ENCODE data around the gene ATAD1.

The ATAD1 gene

DNA sequence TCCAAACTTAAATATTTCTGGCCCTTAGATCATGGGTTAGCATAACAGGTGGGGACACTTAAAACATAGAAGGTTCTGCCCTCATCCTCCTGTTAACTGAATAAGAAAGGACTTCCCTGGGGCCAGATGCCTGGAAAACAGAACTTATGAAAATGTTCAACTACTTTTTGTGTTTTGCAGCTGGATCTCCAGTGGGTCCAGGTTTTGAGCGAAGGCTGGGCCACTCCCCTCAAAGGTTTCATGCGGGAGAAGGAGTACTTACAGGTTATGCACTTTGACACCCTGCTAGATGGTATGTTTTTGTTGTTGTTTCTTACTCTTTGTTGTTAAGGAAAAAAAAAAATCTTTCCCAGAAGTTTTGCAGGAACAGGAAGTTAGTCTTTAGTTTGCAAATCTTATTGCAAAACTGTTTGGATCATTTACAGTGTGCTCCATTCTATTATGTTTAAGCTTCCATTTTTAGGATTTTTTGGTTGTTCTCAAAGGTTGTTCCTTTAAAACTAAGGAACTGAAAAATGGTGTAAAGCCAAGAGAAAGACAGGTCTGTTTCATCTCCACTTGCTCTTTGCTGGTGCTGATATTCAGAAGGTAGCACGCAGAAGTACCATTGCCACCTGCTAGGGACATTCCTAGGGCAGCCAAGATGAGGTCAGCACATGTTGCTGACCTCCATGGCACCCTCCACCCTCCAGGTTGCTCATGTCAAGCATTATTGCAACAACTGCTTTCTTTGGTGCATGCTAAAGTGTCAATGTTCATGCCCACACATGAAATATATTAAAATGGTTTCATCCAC, 102.3 kb downstream of the ATAD1 start:
- no peak for DNase-seq (ENCODE audit: low read depth in 2 of 2)

DNA sequence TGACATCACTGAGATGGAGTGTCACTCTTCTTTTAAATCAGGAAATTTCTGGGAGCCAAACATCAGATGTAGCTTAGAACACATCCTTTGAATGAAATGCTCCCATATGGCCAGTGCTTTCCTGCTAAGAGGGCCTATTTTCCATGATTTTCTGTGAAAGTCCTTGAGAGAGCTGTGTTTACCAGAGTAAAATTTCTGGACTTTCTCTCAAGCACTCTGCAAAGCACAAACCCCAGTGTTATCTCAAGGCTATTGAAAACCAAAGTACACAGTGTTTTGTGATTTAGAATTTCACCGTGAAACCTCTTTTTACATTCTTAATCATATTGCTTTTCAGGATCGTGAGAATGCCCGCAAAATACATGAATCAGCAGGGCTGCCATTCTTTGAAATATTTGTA, 104.3 kb downstream of the ATAD1 start:
- DNase-seq (ENCODE audit: low read depth in 2 of 2), result no peak

DNA sequence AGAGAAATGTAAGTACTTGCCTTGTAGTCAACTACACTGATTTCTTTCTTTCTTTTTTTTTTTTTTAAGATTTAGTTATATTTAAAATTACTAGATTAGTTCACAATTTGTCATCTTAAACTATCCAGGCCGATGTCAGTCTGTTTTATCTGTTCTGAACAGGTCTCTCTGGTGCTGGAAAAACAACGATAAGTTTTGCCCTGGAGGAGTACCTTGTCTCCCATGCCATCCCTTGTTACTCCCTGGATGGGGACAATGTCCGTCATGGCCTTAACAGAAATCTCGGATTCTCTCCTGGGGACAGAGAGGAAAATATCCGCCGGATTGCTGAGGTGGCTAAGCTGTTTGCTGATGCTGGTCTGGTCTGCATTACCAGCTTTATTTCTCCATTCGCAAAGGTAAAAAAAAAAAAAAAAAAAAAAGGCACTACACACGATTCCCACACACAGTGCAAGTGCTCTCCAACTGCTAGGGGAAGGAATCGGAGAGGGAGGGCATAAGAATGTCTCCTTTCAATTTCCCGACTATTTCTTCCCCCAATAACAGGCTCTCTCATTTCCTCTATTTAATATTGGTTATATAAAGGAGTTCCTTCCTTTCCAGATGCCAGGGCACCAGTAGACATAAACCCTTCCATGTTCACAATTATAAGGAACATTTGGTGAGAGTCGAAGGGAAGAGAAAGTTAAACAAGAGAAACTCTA, 105.0 kb downstream of the ATAD1 start:
- no peak for DNase-seq (ENCODE audit: low read depth in 2 of 2)

DNA sequence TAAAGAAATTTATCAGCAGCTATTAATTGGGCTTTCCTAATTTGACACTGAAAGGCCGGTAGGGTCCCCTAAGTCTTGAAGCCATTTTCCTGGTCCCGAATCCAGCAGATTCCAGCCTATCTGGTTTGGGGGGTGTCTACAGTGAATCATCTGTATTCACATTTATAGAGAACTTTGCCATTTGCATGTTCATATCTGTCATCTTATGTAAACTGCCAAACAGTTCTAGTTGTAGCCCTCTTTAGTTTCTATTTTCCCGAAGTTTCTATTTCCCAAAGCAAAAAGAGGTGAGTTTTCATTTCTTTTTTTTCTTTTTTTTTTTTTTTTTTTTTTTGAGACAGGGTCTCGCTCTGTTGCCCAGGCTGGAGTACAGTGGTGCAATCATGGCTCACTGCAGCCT, 110.8 kb downstream of the ATAD1 start:
- no peak for DNase-seq (ENCODE audit: low read depth in 2 of 2)

DNA sequence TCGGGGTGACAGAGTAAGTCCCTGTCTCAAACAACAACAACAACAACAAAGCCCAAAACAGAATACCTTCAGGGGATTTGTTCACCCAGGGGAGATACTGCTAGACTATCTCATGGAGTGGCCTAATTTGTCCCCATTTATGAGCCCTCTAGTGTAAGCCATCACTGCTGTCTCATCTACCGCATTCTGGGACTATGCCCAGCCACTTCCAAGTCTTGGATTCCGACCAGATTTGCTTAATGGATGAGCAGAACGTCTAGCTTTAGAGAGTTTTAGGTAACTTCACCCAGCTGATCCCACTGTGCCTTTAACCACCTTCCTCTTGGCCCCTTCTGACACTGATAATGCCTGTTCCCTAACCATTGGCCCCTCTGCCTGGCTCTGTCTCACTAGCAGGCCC, 111.3 kb downstream of the ATAD1 start:
- no peak for DNase-seq (ENCODE audit: low read depth in 2 of 2)

DNA sequence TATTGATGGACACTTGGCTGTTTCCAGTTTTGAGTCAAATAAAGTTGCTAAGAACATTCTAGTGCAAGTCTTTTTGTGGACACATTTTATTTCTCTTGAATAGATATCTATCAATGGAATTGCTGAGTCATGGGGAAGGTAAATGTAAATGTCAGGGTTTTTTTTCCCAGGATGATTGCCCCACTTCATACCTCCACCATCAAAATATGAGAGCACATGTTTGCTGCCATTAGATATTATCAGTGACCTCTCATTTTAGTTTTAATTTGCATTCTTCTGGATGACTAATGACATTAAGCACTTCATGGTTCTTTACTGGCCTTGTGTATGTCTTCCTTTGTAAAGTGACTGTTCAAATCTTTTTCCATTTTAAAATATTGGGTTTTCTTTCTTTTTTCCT, 112.7 kb downstream of the ATAD1 start:
- DNase-seq (ENCODE audit: low read depth in 2 of 2), result no peak

DNA sequence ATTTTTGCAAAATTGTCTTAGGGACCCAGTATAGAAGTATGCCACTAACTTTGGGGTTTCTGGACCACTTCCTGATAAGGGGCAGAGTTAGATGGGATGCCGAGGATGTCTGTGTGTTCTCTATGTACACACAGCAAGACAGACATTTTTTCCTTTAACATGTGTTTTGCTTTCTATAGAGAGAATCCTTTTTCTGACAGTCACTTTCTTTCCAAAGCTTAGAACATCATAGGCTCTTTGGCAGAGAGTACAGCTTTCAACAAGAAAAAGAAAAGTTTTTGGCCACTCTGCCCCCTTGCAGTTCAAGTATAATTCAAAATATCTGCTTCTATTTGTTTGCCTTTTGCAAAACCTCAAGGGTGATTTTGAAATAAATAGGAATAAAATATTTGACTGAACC, 114.3 kb downstream of the ATAD1 start:
- no peak for DNase-seq (ENCODE audit: low read depth in 2 of 2)

DNA sequence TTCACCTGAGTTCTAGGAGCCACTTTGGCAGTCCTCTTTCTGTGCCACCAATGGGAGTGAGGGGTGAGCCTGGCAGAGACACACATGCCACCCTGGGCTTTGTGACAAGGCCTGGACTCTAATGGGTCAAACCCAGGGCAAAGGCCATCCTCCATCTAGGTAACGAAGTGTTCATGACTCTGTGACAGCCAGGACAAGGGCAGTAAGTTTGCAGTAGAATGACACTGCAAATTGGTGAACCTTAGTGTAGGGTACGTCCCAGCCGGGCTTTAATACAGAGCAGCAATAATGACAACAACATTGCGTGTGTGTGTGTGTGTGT, 115.1 kb downstream of the ATAD1 start:
- DNase-seq (ENCODE audit: low read depth in 2 of 2), result no peak

DNA sequence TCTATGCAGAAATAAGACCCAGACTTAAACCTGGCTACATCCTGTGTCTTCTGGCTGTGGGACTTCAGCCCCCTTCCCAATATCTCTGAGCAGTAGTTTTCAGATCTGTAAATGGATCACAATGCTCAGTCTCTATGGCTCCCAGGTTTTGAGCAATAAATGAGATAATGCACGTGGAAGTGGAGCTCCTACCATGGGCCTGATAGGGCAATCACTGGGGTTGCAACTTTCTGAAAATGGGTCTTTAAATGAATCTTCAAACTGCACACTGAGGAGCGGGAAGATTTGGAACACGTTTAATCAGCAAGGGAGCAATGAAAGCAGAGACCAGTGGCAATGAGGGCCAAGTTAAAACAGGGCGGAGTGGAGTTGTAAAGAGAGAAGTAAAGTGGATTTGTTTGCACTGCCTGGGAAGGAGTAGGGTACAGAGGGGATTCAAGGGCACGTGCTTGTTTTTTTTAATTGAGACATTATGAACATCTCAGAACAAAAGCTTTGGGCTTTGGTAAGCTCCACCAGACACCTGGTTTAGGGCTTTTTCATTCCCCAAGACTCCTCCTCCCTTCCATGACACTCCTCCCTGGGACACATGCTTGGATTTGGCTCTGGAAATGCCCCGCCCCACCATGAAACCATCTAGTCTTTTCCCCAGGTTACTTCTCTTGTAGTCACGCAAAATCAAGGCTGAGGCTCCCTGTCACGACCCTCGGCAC, 115.6 kb downstream of the ATAD1 start:
- DNase-seq (ENCODE audit: low read depth in 2 of 2), result no peak

Data from stimulated activated CD8-positive, alpha-beta memory T cell treated with anti-CD3 and anti-CD28 coated beads, Interleukin-2, amount 100 ng/mL, for 1 hour (primary cell).